Sigmoid colon (tissue), 7 donors: ENCODE results near the gene MLN. TPM values are rescaled to one million over a fixed set of nuclear protein-coding genes. Genes with fewer than 3 reads are reported as not detected.

Source experiments
- DNase-seq: peaks from one replicate; pipeline ENCODE4 v3.0.0-alpha.2; 2019
- H3K27ac ChIP-seq, 4 donors: fragments of 200-600 bp; sonication (generic); one replicate each; pipeline ENCODE4 v1.5.1; 2016 to 2019; ENCODE audit warnings: mild to moderate bottlenecking in 1 of 4
- H3K27me3 ChIP-seq, 3 donors: fragments of 200-600 bp; sonication (generic); one replicate each; pipeline ENCODE4 v1.5.1; 2019; ENCODE audit warnings: mild to moderate bottlenecking in 1 of 3
- H3K36me3 ChIP-seq, 4 donors: fragments of 200-600 bp; sonication (generic); one replicate each; pipeline ENCODE4 v1.5.1; 2016 to 2019
- H3K4me1 ChIP-seq, 4 donors: fragments of 200-600 bp; sonication (generic); one replicate each; pipeline ENCODE4 v1.5.1; 2017 to 2019
- H3K4me3 ChIP-seq, 4 donors: fragments of 200-600 bp; sonication (generic); one replicate each; pipeline ENCODE4 v1.5.1; 2017 to 2019; ENCODE audit warnings: mild to moderate bottlenecking in 2 of 4, moderate library complexity in 1 of 4
- H3K9me3 ChIP-seq, 4 donors: fragments of 200-600 bp in 3 of 4; sonication (generic) in 3 of 4; one replicate each; pipeline versions ENCODE4 v1.5.1 to v1.6.1; 2013 to 2019
- CTCF ChIP-seq, 4 experiments: fragments of 450-650 bp in 3 of 4; fragments of 200-600 bp in 1 of 4; IDR thresholded peaks; one replicate each; pipeline ENCODE4 v1.5.1; 2016 to 2019; ENCODE audit warnings: antibody characterized with exemption in 4 of 4, mild to moderate bottlenecking in 3 of 4, moderate library complexity in 2 of 4
- EP300 ChIP-seq, 4 donors: sonication (generic); formaldehyde crosslinking; IDR thresholded peaks; one replicate each; pipeline ENCODE4 v1.6.1; 2017; ENCODE audit warnings: antibody characterized with exemption in 4 of 4
- POLR2A ChIP-seq, 2 donors: fragments of 450-650 bp; IDR thresholded peaks; one replicate each; pipeline ENCODE4 v1.6.1; 2016; ENCODE audit warnings: antibody characterized with exemption in 2 of 2, mild to moderate bottlenecking in 2 of 2, moderate library complexity in 2 of 2
- POLR2AphosphoS5 ChIP-seq, 4 donors: sonication (generic); formaldehyde crosslinking; IDR thresholded peaks; one replicate each; pipeline ENCODE4 v1.6.1; 2017; ENCODE audit warnings: antibody characterized with exemption in 4 of 4
- WGBS, 2 donors: extraction: QIAGEN DNeasy Blood & Tissue Kit; methylation state at CpG; one replicate each; pipeline ENCODE4 v1.1.7; 2013; 5-methylcytosine and 5-hydroxymethylcytosine counted together
- intact Hi-C: fragments of 100-400 bp; cut with DNase I; formaldehyde crosslinking; loops from one replicate; pipeline ENCODE4 v1.15.1; 2023
- polyA plus RNA-seq, 3 donors: library from polyadenylated mRNA; stranded (reverse); fragments of 200-250 nt; gene quantifications; one replicate each; pipeline ENCODE4 v1.2.3, GENCODE V29; 2013
- total RNA-seq, 4 donors: library from RNA; depleted of rRNA; stranded (reverse); fragments of >200 nt; gene quantifications; one replicate each; pipeline ENCODE4 v1.1.0, GENCODE V29; 2016
- donor health status: healthy with polysubstance abuse.
- donor health status: Bipolar disorder and iron deficiency.
- donor health status: healthy.

Gene MLN
- total and polyA plus RNA-seq, 7 donors: 0.48 TPM; not detected in 6

DNA sequence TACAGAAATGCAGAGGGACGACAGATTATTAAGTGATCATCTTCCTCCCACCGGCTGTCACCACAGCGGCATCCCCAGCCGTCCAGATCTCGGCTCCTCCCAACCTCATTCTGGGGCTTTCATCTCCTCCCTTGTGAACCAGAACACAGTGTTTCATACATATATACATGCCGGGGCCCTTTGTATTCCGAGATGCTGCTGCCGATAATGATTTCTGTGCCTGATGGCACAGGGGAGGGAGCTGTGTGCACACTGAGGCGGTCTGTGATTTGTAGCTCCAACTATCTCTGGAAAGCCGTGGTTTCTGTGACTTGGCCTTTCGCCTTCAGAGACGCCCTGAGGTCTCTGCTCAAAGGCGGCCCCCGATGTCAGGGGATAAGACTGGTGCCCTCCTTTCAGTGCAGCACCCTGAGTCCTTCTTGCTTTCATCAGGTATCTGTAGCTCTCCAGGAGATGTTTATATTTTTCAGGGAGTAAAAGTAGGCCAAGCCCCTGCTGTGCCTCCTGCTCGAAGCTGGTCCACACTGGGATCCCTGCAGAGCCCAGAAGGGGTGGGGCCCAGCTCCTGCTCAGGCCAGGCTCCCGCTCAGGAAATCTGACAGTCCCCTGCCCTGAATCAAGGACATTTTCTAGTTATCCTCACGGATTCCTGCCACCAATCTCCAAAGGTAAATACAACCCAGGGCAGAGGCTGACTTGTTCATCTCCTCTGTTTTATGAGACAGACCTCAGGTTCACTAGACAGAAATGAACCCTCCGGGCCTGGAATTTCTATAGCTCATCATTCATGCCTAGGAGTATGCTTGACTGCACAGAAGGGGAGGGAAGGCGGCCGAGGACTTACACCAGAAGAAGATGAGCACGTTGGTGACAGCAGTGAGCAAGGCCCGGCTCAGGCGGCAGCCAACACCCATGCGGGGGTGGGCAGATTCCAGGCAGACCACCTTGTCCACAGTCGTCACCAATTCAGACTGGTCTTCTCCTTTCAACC lies 26.1 kb downstream of the MLN start:
- Histone ChIP-seq H3K9me3 (no peaks in the 10 kb centered on the region), H3K4me1 (peaks cover 0 to 13% (median 5%) of the 10 kb centered on the region in 4 donors), H3K4me3 (no peak overlapping the region), H3K27ac (no peak overlapping the region), H3K36me3 (peaks cover 72 to 98% (median 89%) of the 10 kb centered on the region in 4 donors), H3K27me3 (no peaks in the 10 kb centered on the region)
- WGBS, 2 donors: 92 to 93% methylated on average over 25 of the region's 25 CpGs
- DNase-seq: no peak
- intact Hi-C loops: no loop called here
- TF ChIP-seq EP300 (IDR thresholded peaks at IDR 0.05): no peak

DNA sequence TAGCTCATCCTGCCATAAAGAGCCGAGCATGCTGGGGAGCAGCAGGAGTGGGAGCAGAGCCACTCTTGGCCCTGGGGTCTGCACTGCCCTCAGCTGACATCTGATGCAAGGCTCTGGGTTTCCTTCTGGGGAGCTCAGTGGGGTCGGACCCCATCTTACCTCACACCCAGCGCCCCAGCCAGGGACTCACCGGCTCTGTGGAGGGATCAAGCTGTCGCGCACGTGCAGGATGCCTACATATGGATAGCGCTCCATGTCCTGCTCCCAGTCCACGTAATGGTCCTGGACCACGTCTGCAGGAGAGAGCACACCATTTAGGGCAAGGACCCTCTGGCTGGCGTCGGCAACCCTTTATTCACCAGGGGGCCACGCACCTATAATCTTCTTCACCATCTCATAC lies 27.0 kb downstream of the MLN start:
- WGBS, 2 donors: 90 to 94% methylated on average over 13 of the region's 13 CpGs
- peaks cover 69 to 96% (median 88%) of the 10 kb centered on the region in 4 donors for H3K36me3 ChIP-seq
- H3K4me1 ChIP-seq: peaks cover 0 to 20% (median 12%) of the 10 kb centered on the region in 4 donors
- no peak overlapping the region for H3K27ac ChIP-seq
- H3K4me3 ChIP-seq: no peak overlapping the region
- DNase-seq: no peak
- no peaks in the 10 kb centered on the region for H3K9me3 ChIP-seq
- H3K27me3 ChIP-seq: no peaks in the 10 kb centered on the region
- TF ChIP-seq CTCF (IDR thresholded peaks at IDR 0.05) (no peak), POLR2AphosphoS5 (IDR thresholded peaks at IDR 0.05) (no peak), POLR2A (IDR thresholded peaks at IDR 0.05) (no peak), EP300 (IDR thresholded peaks at IDR 0.05) (no peak)
- intact Hi-C loops: no loop called here

DNA sequence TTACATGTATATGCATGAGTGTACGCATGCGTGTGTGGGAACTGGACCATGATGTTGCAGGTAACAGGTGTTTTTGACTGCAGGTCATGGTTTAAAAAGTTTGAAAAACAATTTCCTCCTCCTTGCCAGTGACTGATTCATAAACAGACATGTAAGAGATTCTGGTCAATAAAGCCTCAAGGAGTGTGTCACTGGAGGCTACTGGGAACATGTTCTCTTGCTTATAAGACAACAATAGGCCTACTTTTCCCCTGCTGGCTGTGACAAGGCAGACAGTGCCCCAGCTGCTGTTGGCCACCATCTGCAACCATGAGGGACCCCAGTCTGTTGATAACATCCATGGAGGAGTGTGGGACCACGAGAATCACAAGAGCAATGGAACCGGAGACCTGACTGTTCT lies 27.6 kb downstream of the MLN start:
- Histone ChIP-seq H3K27ac (no peak overlapping the region), H3K4me3 (no peak overlapping the region), H3K27me3 (no peaks in the 10 kb centered on the region), H3K36me3 (peaks cover 69 to 91% (median 86%) of the 10 kb centered on the region in 4 donors), H3K4me1 (peaks cover 0 to 20% (median 15%) of the 10 kb centered on the region in 4 donors), H3K9me3 (no peaks in the 10 kb centered on the region)
- intact Hi-C loops: no loop called here
- no peak for DNase-seq
- no peak for TF ChIP-seq POLR2AphosphoS5 (IDR thresholded peaks at IDR 0.05)
- no peak for TF ChIP-seq EP300 (IDR thresholded peaks at IDR 0.05)
- no peak for TF ChIP-seq POLR2A (IDR thresholded peaks at IDR 0.05)
- TF ChIP-seq CTCF (IDR thresholded peaks at IDR 0.05): no peak
- WGBS, 2 donors: 95 to 98% methylated on average over 4 of the region's 4 CpGs

DNA sequence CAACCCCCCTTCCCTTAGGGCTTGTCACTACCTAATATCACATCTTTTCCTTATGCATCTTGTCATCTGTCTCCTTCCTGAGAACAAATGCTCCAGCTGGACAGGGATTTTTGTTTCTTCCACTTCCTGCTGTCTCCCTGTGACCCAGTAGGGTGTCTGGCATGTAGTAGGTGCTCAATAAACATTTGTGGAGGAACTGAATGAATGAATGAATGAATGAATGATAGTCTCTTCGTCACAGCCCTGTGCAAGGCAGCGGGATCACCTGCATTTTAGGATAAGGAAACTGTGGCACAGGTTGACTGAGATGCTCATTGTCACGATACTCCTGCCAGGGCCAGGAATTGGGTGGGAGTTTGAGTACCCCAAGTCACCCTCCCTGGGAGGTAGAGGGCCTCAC lies 29.0 kb downstream of the MLN start:
- TF ChIP-seq POLR2A (IDR thresholded peaks at IDR 0.05) (no peak), POLR2AphosphoS5 (IDR thresholded peaks at IDR 0.05) (no peak), EP300 (IDR thresholded peaks at IDR 0.05) (no peak), CTCF (IDR thresholded peaks at IDR 0.05) (no peak)
- intact Hi-C loops: loop anchor here (5.0 kb wide), 1 partner anchor 113 kb away; no protein-coding TSS in a partner anchor
- peaks cover 0 to 28% (median 27%) of the 10 kb centered on the region in 4 donors for H3K4me1 ChIP-seq
- H3K4me3 ChIP-seq: no peak overlapping the region
- WGBS, 2 donors: 97 to 98% methylated on average over 3 of the region's 3 CpGs
- no peaks in the 10 kb centered on the region for H3K9me3 ChIP-seq
- H3K36me3 ChIP-seq: peaks cover 61 to 77% (median 73%) of the 10 kb centered on the region in 4 donors
- no peaks in the 10 kb centered on the region for H3K27me3 ChIP-seq
- H3K27ac ChIP-seq: no peak overlapping the region
- DNase-seq: no peak

GRCh38 chr6:33772902-33773472 lies 30.8 kb downstream of the MLN start:
- peaks cover 43 to 59% (median 55%) of the 10 kb centered on the region in 4 donors for H3K36me3 ChIP-seq
- H3K4me1 ChIP-seq: peaks cover 0 to 43% (median 36%) of the 10 kb centered on the region in 4 donors
- no peak overlapping the region for H3K4me3 ChIP-seq
- intact Hi-C loops: loop anchor here (5.0 kb wide), 1 partner anchor 114 kb away; no protein-coding TSS in a partner anchor
- no peak for DNase-seq
- no peaks in the 10 kb centered on the region for H3K9me3 ChIP-seq
- WGBS, 2 donors: 81 to 89% methylated on average over 6 of the region's 6 CpGs
- no peak overlapping the region for H3K27ac ChIP-seq
- peaks cover 0 to 9% (median 0%) of the 10 kb centered on the region in 3 donors for H3K27me3 ChIP-seq
- TF ChIP-seq POLR2A (IDR thresholded peaks at IDR 0.05) (no peak), POLR2AphosphoS5 (IDR thresholded peaks at IDR 0.05) (no peak), EP300 (IDR thresholded peaks at IDR 0.05) (no peak), CTCF (IDR thresholded peaks at IDR 0.05) (no peak)
